Activated CD8-positive, alpha-beta T cell treated with anti-CD3 and anti-CD28 coated beads for 36 hours (primary cell): ENCODE data around the gene HYI. TPM values are rescaled to one million over a fixed set of nuclear protein-coding genes. Genes with fewer than 3 reads are reported as not detected.

Source experiments
- ATAC-seq: fragments of 200-7000 bp; cut with Tn5 transposase; one replicate; pipeline ENCODE4 v1.10.0; 2021; ENCODE audit warnings: mild to moderate bottlenecking, moderate library complexity
- CTCF ChIA-PET: fragments of 350-600 bp; sonication (Branson Sonifier 250); formaldehyde crosslinking; loops from one replicate; lab custom pipeline; 2021; ENCODE audit warnings: antibody characterized with exemption; lab: Charles Lee
- POLR2A ChIA-PET: fragments of 350-600 bp; sonication (Branson Sonifier 250); formaldehyde crosslinking; loops from one replicate; lab custom pipeline; 2021; ENCODE audit warnings: antibody characterized with exemption; lab: Charles Lee
- DNase-seq: peaks from one replicate; pipeline ENCODE4 v3.0.0-alpha.2; 2020
- H3K27ac Mint-ChIP-seq: one replicate; pipeline ENCODE4 v1.8.0; 2021; ENCODE audit warnings: mild to moderate bottlenecking, mixed read lengths
- H3K27me3 Mint-ChIP-seq: one replicate; pipeline ENCODE4 v1.8.0; 2021; ENCODE audit warnings: mixed read lengths
- H3K36me3 Mint-ChIP-seq: one replicate; pipeline ENCODE4 v1.8.0; 2021; ENCODE audit warnings: low read depth, mixed read lengths
- H3K4me1 Mint-ChIP-seq: one replicate; pipeline ENCODE4 v1.8.0; 2021; ENCODE audit warnings: low read depth, mixed read lengths
- H3K4me3 Mint-ChIP-seq: one replicate; pipeline ENCODE4 v1.8.0; 2021; ENCODE audit warnings: mild to moderate bottlenecking, moderate library complexity, mixed read lengths
- H3K9me3 Mint-ChIP-seq: one replicate; pipeline ENCODE4 v1.8.0; 2021; ENCODE audit warnings: mixed read lengths
- CTCF ChIP-seq: fragments of 200-600 bp; IDR thresholded peaks from one replicate; pipeline ENCODE4 v1.8.0; 2022; ENCODE audit warnings: antibody characterized with exemption, mild to moderate bottlenecking
- intact Hi-C: fragments of 100-400 bp; cut with micrococcal nuclease; formaldehyde crosslinking; loops from one replicate; pipeline ENCODE4 v1.10.0; 2022
- total RNA-seq, 2 experiments: library from RNA; stranded (reverse); gene quantifications; one replicate each; pipeline ENCODE4 v1.2.3, GENCODE V29; 2021

Gene HYI
- total RNA-seq, 2 experiments from 2014 or later = 4.1 to 5.6 TPM

GRCh38 chr1:43420874-43421273 lies 32.9 kb downstream of the HYI start:
- Mint-ChIP-seq H3K4me3 (no peak overlapping the region), H3K27ac (no peak overlapping the region), H3K9me3 (no peaks in the 10 kb centered on the region), H3K36me3 (peaks cover 16% of the 10 kb centered on the region), H3K27me3 (no peaks in the 10 kb centered on the region), H3K4me1 (no peaks in the 10 kb centered on the region)
- DNase-seq = no peak
- TF ChIP-seq CTCF = no peak
- ChIA-PET POLR2A (no interaction called here), CTCF (interaction anchor here (1.1 kb wide), 1 partner anchor 194 kb away, joined by 3 read pairs; no protein-coding TSS in a partner anchor)
- intact Hi-C loops = no loop called here
- no peak for ATAC-seq

GRCh38 chr1:43419627-43420425 lies 33.9 kb downstream of the HYI start:
- POLR2A ChIA-PET = no interaction called here
- peak overlapping the region; percentile 52 for H3K27ac Mint-ChIP-seq
- ATAC-seq (no peak), DNase-seq (no peak)
- no peak for TF ChIP-seq CTCF
- intact Hi-C loops = no loop called here
- H3K27me3 Mint-ChIP-seq = no peaks in the 10 kb centered on the region
- H3K4me3 Mint-ChIP-seq = no peak overlapping the region
- H3K4me1 Mint-ChIP-seq = no peaks in the 10 kb centered on the region
- H3K36me3 Mint-ChIP-seq = peaks cover 18% of the 10 kb centered on the region
- CTCF ChIA-PET = interaction anchor here (1.1 to 1.3 kb wide), 2 partner anchors 193 kb away, joined by 3 to 4 read pairs; no protein-coding TSS in a partner anchor
- no peaks in the 10 kb centered on the region for H3K9me3 Mint-ChIP-seq

GRCh38 chr1:43418858-43419257 lies 34.9 kb downstream of the HYI start:
- Mint-ChIP-seq H3K4me1 (no peaks in the 10 kb centered on the region), H3K27me3 (no peaks in the 10 kb centered on the region), H3K4me3 (no peak overlapping the region), H3K9me3 (no peaks in the 10 kb centered on the region), H3K27ac (no peak overlapping the region), H3K36me3 (peaks cover 20% of the 10 kb centered on the region)
- no peak for DNase-seq
- no peak for TF ChIP-seq CTCF
- intact Hi-C loops = no loop called here
- ATAC-seq = no peak
- CTCF ChIA-PET = interaction anchor here (1.3 kb wide), 1 partner anchor 192 kb away, joined by 4 read pairs; no protein-coding TSS in a partner anchor
- POLR2A ChIA-PET = no interaction called here

- DNase-seq (no peak), ATAC-seq (no peak)
- CTCF ChIA-PET = interaction anchor here (1.8 to 6.5 kb wide), 5 partner anchors 9 to 192 kb away, joined by 11 to 73 read pairs (median 28); no protein-coding TSS in a partner anchor
- POLR2A ChIA-PET = interaction anchor here (0.6 to 0.8 kb wide), 2 partner anchors 169 to 179 kb away, joined by 3 to 4 read pairs; no protein-coding TSS in a partner anchor
- Mint-ChIP-seq H3K4me3 (no peak overlapping the region), H3K9me3 (no peaks in the 10 kb centered on the region), H3K36me3 (peaks cover 15% of the 10 kb centered on the region), H3K4me1 (no peaks in the 10 kb centered on the region), H3K27ac (no peak overlapping the region), H3K27me3 (no peaks in the 10 kb centered on the region)
- TF ChIP-seq CTCF = no peak
- intact Hi-C loops = no loop called here
These were observed 37.8 kb downstream of the HYI start for GRCh38 chr1:43415901-43416300.
